Measurements from ENCODE around the gene STN1.
A peak's percentile ranks its signal among the peaks of the same experiment; 100 is the strongest.
"Not testable (repeated sequence)": the region's sequence is repeated elsewhere in the genome, so short reads cannot be mapped to it uniquely, and the experiment has no call there.

Gene STN1

DNA sequence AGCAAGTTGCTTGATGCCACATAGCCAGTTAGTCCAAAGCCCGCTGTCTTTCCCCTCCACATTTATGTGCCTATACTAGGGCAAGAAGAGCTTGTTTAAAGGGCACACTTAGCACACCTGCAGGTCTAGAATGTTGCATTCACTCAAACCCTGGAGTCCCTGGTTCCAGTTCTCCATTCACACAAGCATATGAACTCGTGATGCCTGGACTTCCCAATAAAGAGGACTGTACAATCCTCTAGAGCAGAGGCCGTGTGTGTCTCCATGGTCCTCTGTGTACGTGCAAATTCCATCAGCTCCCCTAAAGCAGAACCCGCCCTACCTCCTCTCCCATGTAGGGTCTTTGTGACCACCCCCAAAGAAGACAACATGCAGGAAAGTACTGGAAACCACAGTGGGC, 59.6 kb downstream of the STN1 start:
- DNase-seq, result no peak

DNA sequence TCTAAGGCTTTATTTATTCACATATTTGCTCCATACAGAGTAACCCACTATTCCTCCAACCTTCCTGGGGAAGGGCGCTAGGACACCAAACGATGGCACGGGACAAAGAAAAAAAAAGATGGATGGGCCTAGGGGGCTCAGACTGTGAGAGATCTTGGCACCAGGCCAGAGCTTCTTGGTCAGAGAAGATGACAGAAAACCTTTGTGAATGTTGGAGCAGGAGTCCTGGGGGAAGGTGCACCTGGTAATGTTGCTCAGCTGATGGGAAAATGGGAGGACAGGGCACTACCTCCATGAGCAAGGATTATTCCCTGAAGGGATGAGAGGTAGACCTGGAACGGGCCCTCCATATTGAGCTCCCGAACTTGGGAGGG, 61.2 kb downstream of the STN1 start:
- no peak for DNase-seq

DNA sequence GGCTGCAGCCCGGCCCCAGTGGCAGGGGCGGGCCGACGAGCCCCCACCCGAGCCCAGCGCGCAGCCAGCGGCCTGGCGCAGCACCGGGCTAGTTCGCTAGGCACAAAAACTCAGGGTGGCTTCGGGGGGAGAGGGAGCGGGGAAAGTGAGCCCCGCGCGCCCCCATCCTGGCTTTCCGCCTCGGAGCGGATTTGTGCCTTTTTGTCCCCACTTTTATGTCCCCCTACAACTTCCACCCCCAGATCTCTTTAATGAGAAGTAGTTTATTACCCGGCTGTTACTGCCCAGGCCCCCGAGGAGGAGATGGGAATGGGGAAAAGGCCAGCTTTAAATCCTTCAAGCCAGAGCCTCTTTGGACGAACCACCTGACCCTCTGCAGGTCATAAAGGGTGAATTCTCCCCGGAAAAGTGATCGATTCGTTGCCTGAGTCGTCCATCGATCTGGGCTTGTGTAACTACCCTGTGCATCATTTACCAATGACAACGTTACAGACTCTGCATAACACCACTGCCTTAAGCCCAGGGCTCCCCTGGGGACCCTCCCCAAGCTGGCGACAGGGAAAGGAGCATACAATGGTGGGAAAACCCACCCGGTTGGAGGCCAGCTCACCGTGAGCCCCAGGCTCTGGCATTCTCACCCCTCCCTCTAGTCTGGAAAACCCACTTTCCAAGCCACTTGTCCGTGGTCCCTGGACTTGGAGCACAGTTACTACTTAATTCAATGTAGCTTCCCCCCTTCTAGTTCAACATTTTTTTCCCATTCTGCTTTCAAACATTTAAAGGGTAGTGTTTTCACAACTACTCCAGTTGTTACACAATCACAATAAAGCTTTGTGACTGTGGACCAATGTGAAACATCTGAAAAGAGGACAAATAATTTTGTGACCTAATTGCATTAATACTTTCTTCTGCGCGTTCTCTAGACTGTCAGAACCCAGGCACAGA, 61.9 kb downstream of the STN1 start:
- no peak for DNase-seq

DNA sequence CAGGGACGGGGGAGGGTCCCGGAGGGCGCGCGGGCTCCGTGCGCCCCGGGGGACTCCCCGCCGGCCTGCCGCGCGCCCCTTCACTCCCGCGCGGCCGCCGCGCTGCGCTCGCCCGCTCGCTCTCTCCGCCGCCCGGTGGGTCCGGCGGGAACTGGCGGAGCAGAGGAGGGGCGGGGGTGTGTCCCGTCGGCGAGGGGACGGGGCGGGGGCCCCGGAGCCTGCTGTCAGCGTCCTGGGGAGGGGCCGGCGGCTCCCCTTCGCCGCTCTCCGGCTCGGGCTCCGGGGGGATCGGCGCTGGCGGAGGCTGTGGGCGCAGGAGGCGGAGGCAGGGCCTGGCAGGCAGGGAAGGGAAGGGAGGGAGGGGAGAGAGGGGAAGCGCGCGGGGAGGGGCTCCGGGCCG, 62.6 kb downstream of the STN1 start, which contains the start of gene SH3PXD2A:
SH3PXD2A (minus strand) TSS at position 153 of the 400 bp plus-strand sequence. CDS start 310 bp downstream, outside the sequence.
- DNase-seq, result peak; percentile 73

DNA sequence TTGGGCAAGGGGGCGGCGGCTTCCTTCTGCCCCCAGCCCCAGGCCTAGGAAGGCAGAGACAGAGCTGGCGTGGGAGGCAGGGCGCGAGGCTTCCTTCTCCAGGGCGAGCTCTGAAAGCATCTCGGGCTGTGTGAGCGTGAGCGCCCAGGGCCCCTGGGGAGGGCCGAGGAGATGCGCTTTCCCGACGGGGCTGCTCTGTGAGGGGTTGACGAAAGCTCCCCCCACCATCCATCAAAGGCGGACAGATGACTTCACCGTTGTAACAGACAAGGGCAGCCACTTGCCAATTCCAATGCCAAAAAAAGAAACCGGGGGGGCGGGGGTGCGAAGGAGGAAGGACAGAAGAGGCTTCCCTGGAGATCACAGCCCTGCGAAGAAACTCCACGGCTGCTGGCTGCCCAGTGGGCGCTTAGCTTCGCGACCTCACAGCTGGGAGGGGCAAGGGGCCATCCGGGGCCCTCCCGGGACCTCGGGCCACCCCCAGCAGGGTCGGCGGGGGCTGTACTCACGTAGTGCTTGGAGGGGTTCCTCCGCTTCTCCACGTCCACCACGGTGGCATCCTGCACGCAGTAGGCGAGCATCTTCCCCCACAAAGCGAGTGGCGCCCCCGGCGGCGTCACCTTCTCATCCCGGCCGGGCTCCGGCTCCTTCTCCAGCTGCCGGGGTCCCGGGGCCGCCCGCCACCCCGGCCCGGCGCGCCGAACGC, 63.1 kb downstream of the STN1 start:
- peak; percentile 68 for DNase-seq

DNA sequence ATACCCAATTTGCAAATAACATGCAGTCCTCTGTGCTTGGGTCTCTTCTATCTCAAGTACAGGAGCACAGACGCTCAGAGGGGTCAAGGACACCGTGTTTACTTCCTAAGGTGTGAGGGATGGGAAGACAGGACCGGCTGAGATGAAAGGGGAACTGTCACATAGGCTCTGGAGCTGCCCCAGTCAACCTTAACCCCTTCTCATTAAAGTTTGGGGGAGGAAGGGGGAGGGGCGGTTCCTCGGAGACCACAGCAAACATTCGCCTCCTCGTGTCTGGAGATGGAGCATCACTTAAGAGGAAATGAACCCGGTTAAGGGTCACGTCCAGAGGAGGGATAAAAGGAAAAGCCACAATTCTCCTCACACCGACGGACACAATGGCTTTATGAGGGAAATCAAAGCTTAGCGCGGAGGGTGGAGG, 63.7 kb downstream of the STN1 start:
- no peak for DNase-seq

DNA sequence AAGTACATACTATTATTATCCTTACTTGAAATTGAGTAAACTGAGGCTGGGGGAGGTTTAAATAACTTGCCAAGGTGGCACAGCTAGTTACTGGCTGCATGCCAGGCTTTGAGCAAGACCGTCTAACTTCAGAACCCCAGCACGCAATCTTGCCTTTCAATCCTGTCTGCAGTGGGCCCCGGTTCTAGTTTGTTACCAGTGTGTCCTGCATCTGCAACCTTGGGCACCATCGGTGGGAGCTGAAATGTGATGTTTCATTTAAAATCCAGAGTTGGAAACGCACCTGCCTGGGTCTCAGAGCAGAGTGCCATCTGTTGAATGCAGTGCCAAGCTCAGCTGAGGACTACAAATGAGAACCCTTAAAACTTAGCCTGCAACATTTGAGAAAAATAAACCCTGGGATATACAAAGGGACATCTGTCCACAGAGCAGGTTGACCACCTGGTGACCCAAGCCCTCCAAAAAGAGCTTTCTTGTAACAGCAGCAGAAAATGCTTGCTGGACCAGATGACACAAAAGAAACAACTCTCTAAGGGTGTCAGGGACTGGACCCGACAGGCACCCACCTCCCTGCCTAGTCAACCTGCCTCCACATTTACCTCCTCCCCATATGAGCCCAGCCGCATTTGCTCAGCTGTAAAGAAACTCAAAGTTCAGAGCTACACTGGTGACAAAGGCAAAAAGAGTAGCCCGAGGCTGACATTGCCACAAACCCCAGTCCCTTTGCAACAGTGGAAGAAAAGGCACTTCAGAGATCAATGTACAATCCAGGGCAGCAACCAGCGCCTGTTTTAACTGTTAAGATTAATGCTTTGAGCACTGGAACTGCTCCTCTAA, 64.3 kb downstream of the STN1 start:
- no peak for DNase-seq

DNA sequence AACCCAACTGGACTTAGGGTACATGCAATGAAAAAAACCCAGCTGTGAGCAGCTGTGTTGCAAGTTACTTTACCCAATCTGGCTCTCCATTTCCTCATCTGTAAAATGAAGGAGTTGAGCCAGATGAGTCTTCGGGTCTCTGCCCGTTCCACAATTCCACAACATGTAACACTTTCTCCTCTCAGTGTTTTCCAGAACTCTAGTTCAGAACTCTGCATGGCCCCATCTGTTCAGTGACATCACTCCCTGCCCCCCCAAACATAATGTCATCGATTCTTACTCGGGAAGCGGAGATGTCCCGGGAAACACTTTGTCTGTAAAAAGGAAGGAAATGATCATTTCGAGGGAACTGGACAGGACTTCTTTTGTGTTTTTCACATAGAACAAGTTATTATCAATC, 65.1 kb downstream of the STN1 start:
- no peak for DNase-seq

DNA sequence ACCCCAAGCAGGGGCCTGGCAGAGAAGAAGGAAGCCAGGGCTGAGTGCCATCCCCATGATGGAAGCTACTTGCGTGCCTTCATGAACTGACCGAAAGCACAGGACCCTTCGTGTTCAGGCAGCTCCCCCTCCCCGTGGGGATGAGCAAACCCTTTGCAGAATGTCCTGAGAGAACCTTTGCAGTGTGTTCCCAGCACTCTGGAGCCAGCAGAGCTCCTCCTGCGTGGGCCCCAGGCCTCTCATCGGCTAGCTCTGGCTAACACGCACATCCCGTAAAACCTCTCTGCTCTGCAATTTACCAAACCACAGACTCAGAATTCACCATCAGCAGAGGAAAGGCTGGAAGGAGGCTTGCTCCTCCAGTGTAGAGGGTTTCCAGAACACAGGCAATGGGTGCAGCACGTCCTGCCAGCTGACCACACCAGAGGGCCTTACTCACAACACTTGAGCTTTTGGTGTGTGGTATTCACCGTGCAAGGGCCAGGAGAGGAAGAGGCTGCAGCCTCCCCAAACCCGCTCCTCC, 65.7 kb downstream of the STN1 start:
- DNase-seq, result peak; percentile 60

DNA sequence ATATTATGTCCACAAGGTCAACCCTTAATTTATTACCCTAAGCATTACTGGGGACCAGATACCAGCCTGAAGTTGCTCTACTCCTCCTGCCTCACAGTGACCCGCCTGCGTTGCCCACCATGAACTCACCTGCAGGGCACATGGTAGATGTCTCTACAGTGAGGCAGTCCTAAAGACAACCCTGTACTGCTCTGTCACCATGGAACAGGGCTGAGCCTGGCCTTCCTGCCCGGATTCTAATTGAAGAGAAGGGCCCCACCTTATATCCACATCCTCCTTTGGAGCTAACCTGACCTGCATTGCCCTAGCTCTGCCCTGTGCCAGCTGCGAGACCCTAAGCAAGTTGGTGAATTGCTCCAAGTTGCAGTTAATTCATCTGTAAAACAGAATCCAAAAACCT, 66.7 kb downstream of the STN1 start:
- peak; percentile 24 for DNase-seq

DNA sequence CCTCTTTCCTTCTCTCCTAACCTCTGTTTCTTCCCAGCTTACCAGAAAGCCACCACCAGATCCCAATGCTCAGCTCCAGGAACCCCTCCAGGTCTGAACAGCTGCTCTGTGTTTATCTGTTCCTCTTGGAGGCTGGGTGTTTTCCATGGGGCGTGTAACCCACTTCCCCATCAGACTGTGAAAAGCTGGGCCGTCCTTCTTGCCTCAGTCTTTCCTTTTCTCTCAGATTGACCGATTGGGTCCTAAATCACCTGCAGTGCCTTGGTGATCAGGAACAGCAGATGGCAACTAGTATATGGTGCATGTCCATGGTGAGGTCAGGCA, 67.5 kb downstream of the STN1 start:
- no peak for DNase-seq

DNA sequence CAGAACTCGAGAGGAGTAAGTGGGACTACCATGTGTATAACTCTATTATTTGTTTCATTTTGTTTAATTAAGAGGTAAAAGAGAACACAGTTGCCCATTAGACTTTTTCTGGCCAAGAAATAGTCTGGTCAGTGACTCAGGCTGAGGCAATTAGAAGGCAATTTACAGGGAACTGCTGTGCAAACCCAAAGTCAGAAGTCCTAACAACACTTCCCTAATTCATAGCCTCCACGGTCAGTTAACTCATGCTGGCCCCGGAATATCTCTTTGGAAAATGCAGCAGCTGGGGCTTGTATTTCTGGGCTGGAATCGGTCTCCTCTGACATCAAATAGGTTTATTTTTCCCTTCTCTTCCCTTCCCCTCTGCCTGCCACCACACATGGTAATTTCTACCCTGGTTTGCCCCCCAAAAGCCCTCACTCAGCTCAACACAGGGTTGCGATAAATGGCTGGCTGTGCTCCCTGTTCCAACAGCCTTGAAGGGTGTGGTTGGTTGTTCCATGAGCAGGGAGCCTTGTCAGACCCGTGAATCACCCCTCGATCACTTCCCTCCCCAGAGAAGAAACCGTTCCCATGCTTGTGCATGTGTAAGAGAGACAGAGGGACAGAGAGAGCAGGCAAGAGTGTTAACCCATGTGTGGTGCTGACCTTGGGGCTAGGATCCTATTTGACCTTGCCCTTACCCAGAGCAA, 68.0 kb downstream of the STN1 start:
- no peak for DNase-seq

DNA sequence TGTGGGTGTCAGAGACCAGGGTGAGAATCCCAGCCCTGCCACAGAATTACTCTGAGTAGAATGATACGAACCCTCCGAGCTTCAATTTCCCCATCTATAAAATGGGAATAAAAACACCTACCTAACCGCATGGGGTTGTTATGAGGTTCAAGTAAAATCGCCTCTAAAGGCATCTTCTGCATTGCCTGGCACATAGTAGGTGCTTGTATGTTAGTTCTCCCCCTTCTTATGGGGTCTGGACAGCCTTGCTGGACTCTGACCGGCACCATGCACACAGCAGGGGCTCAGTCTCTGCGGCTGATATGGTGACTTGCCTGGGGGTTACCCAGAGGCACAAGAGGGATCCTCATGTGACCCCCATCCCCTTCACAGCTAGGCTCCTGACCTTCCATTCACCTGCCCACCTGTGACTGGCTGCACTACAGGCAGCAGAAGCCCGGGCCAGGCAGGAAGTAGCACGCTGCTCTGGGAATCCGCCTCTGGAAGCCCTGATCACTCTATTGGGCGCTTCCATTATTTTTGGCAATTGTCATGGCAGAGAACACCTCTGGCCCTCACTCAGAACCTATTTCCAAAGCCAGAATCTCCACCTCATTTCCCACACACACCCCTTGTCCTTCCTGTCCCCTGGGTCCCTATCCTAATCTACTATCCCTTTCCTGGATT, 68.6 kb downstream of the STN1 start:
- no peak for DNase-seq

DNA sequence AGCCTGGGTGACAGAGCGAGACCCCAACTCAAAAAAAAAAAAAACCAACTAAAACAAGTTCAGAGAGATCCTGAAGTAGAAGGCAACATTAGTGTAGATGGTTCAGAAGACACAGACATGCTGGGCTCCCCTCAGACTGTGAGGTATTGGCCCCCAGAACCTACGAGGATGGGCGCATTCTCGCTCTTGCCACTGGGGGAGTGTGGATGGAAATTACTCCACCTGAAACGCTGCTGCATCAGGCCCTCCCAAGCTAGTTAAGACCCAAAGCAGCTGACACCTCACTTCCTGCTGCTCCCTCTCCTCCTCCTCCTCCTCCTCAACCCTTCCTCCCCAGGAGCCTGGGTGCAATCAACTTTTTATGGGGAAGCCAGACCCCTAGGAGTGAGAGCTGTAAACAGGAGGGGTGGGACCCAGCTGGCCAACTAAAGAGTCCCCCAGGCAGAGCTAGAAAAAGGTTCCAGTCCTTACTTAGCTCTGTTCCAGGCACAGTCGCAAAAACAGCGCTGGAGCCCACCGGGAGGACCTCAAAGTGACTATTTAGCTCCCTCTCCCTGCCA, 70.0 kb downstream of the STN1 start:
- no peak for DNase-seq

DNA sequence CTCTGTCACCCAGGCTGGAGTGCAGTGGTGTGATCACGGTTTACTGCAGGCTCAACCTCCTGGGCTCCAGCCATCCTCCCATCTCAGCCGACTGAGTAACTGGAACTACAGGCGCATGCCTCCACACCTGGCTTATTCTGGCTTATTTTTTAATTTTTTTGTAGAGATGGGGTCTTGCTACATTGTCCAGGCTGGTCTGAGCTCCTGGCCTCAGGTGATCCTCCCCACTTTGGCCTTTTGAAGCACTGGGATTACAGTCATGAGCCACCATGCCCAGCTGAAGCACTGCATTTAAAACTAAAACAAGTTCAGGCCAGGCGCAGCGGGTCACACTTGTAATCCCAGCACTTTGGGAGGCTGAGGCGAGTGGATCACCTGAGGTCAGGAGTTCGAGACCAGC, 70.6 kb downstream of the STN1 start:
- no peak for DNase-seq

DNA sequence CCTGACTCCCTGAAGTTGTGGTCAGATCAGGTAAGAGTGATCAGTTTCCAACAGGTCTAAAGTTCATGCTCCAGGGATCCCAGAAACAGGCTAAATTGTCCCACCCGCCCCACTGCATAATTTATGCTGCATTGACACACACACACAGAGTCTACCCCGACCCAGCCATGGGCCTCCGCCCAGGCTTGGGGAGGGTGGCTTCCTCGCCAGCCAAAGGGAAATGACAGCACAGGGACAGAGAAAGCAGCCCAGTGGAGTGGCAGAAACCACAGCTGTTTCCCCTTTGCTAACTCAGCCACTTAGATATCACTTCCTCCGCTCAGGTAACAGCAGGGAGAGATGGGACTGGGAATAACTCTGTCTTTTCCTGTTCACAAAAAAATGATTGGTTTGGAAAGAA, 72.0 kb downstream of the STN1 start:
- peak; percentile 77 for DNase-seq

DNA sequence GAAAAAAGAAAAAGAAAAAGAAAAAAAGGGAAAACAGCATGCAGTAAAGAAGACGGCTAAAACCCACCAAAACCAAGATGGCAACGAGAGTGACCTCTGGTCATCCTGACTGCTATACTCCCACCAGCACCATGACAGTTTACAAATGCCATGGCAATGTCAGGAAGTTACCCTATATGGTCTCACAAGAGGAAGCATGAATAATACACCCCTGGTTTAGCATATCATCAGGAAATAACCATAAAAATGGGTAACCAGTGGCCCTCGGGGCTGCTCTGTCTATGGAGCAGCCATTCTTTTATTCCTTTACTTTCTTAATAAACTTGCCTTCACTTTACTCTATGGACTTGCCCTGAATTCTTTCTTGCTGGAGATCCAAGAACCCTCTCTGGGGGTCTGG, 72.6 kb downstream of the STN1 start:
- DNase-seq, result not testable (repeated sequence)

DNA sequence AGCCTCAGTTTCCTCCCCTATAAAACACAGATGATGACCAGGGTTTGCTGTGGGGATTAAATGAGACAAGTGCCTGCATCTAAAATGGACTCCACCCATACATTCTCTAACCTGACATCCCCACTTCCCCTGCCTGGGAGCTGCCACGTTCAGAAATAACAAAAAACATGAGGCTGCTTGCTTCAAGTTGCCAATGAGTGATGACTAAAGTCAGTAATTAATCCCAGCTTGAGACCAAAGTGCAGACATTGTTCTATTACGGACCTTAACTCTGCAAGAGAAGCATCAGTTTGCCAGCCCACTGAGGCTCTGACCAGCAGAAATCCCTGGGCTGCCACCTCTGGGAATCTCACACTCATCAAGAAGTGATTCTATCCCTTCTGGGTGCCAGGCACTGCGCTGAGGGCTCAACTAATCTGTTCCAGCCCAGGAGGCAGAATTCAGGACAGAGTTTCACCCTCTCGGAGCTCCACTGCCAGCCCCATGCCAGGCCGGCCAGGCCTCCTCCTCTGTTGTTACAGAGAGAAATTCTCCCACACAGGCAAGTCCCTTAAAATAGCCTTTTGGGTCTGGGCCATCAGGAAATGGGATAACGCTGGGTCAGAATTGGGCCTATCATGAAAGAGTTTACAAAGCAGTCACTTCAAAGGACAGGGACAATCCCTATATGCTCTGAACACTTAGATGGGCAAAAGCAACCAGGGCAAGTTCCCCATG, 74.0 kb downstream of the STN1 start:
- DNase-seq, result no peak

DNA sequence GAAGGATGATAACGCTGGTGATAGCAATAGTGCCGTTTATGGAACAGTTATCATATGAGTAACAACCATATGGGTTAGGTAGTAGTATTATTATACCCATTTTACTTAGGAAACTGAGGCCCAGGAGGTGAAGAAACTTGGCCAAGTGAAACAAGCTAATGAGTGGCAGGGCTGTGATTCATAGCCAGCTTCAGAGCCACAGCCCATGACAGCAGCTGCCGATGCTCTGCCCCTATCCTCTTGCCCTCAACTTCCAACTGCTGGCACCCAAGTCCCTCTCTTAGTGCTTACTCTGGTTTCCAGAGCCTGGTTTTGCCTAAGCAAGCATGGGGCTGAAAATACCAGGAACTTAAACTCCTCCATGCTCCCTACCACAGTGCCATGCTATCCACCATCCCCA, 74.9 kb downstream of the STN1 start:
- DNase-seq, result no peak

DNA sequence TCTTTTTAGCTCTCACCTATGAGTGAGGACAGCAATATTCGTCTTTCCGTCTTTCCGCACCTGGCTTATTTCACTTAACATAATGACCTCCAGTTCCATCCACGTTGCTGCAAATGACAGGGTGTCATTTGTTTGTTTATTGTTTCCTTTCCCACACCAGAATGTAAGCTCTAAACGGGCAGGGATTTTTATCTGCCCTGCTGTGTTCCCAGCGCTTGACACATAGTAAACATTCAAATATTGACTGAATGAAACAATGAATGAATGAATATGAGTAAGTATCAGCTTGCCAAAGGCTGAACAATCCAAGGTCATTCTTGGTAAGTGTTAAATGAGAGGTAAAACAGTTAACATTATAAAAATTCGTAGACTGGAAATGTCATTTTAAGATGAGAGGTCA, 75.4 kb downstream of the STN1 start:
- no peak for DNase-seq

DNA sequence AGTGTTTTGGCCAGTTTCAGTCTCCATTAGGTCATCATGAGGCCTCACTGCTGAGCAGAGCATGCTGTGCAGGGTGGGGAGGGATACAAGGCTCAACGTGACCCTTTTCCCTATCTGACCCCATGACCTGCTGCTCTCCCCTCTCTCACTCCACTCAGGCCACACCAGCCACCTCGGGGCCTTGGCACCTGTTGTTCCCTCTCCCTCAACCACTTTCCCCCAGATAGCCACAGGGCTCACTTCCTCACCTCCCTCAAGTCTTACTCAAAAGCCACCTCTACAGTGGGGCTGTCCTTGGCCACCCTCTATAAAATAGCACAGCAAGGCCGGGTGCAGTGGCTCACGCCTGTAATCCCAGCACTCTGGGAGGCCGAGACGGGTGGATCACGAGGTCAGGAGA, 76.5 kb downstream of the STN1 start:
- no peak for DNase-seq
